K562 (cell line): ENCODE results near the gene DCLK1. TPM values are rescaled to one million over a fixed set of nuclear protein-coding genes. Genes with fewer than 3 reads are reported as not detected.

ENCODE experiments used
- ATAC-seq: fragments of 200-7000 bp; cut with Tn5 transposase; 3 replicates; pipeline ENCODE4 v1.9.1; 2020; ENCODE audit warnings: moderate library complexity
- BruUV-seq: library from RNA; stranded (reverse); fragments of 400-500 nt; replicated peaks from 2 replicates; lab custom pipeline; 2021; lab: Mats Ljungman, UMichigan
- CTCF ChIA-PET: fragments of 300-600 bp; formaldehyde crosslinking; extraction: SDS; loops from one replicate; lab custom pipeline; 2021; ENCODE audit warnings: low intra/inter-chr PET ratio; lab: Yijun Ruan, JAX
- POLR2A ChIA-PET: fragments of 300-600, 350-650 bp; sonication (Branson Sonifier 250); formaldehyde crosslinking; extraction: SDS; loops from one replicate; lab custom pipeline; 2021; ENCODE audit warnings: antibody characterized with exemption, inconsistent platforms; lab: Yijun Ruan, JAX
- DNase-seq, 4 experiments: peaks; one replicate each; pipeline versions ENCODE4 v3.0.0 to v3.0.0-alpha.2; 2011 to 2018; ENCODE audit warnings: low spot score in 3 of 4, mixed read lengths in 3 of 4; ENCODE audit errors: extremely low read depth in 1 of 4
- FAIRE-seq: peaks from 2 replicates; lab custom pipeline; 2011; peaks lifted over from hg19 to GRCh38; lab: Jason Lieb, UNC
- H2AFZ ChIP-seq: 2 replicates; pipeline ENCODE4 v1.6.0; 2011; ENCODE audit warnings: low read depth, low read length, control low read depth, inconsistent platforms
- H3K27ac ChIP-seq: fragments of 200-600 bp; 3 replicates; pipeline ENCODE4 v1.8.0; 2011; ENCODE audit warnings: low read depth, mild to moderate bottlenecking, control low read depth, inconsistent platforms, low read length, moderate library complexity, mixed read lengths; ENCODE audit errors: extremely low read depth
- H3K27me3 ChIP-seq, 2 experiments: fragments of 300-600 bp in 1 of 2; 2 replicates in 1 of 2; 3 replicates in 1 of 2; pipeline versions ENCODE4 v1.6.0 to v1.8.0; 2011; ENCODE audit warnings: inconsistent platforms in 2 of 2, low read length in 2 of 2, mild to moderate bottlenecking in 1 of 2, mixed read lengths in 1 of 2, moderate library complexity in 1 of 2; ENCODE audit not compliant: control insufficient read depth in 2 of 2, insufficient read depth in 2 of 2
- H3K36me3 ChIP-seq: fragments of 300-600 bp; 3 replicates; pipeline ENCODE4 v1.8.0; 2011; ENCODE audit warnings: mild to moderate bottlenecking, low read length, inconsistent platforms; ENCODE audit not compliant: control insufficient read depth, insufficient read depth
- H3K4me1 ChIP-seq, 2 experiments: fragments of 200-600 bp in 1 of 2; replicated peaks in 1 of 2; 2 replicates in 1 of 2; 3 replicates in 1 of 2; pipeline versions ENCODE4 v1.5.1 to v1.8.0; 2011; ENCODE audit warnings: inconsistent platforms in 2 of 2, low read length in 2 of 2, mild to moderate bottlenecking in 1 of 2, mixed read lengths in 1 of 2, moderate library complexity in 1 of 2; ENCODE audit not compliant: control insufficient read depth in 2 of 2, insufficient read depth in 2 of 2
- H3K4me2 ChIP-seq: 2 replicates; pipeline ENCODE4 v1.6.1; 2011; ENCODE audit warnings: low read length, control low read depth, inconsistent platforms, mixed read lengths; ENCODE audit not compliant: insufficient read depth
- H3K4me3 ChIP-seq: fragments of 200-600 bp; sonication (generic), shearing (Covaris generic); 2 replicates; pipeline ENCODE4 v1.5.1; 2016; ENCODE audit warnings: control low read depth, inconsistent platforms
- H3K79me2 ChIP-seq: fragments of 200-600 bp; 3 replicates; pipeline ENCODE4 v1.8.0; 2011; ENCODE audit warnings: low read length, inconsistent platforms; ENCODE audit not compliant: control insufficient read depth, insufficient read depth
- H3K9ac ChIP-seq, 2 experiments: 2 replicates each; pipeline versions ENCODE4 v1.6.0 to v1.6.1; 2011; ENCODE audit warnings: low read depth in 2 of 2, low read length in 2 of 2, control low read depth in 1 of 2, inconsistent platforms in 1 of 2, mild to moderate bottlenecking in 1 of 2, mixed read lengths in 1 of 2; ENCODE audit not compliant: insufficient read depth in 1 of 2
- H3K9me1 ChIP-seq: one replicate; pipeline ENCODE4 v1.6.0; 2011; ENCODE audit warnings: inconsistent platforms, mild to moderate bottlenecking, low read length, moderate library complexity; ENCODE audit not compliant: control insufficient read depth, insufficient read depth
- H3K9me3 ChIP-seq: replicated peaks from 2 replicates; pipeline ENCODE4 v1.5.1; 2011; ENCODE audit warnings: low read depth, low read length, inconsistent platforms; ENCODE audit not compliant: control insufficient read depth, insufficient read depth
- H4K20me1 ChIP-seq: replicated peaks from 2 replicates; pipeline ENCODE4 v1.6.1; 2011; ENCODE audit warnings: low read length, inconsistent platforms, mixed read lengths; ENCODE audit not compliant: control insufficient read depth, insufficient read depth
- CBX8 ChIP-seq: fragments of 200-600 bp; sonication (generic); IDR thresholded peaks from 2 replicates; pipeline ENCODE4 v1.6.1; 2012; ENCODE audit warnings: borderline replicate concordance, mixed run types, low read depth, mild to moderate bottlenecking, moderate library complexity, mixed read lengths, low read length, control low read depth, inconsistent platforms; ENCODE audit not compliant: poor library complexity, severe bottlenecking; ENCODE audit errors: extremely low read depth
- EHMT2 ChIP-seq: fragments of 450-650 bp; IDR thresholded peaks from 2 replicates; pipeline ENCODE4 v1.6.1; 2018; ENCODE audit warnings: antibody characterized with exemption
- MTA1 ChIP-seq: fragments of 450-650 bp; IDR thresholded peaks from 2 replicates; pipeline ENCODE4 v1.6.1; 2017; ENCODE audit warnings: borderline replicate concordance
- RUNX1 ChIP-seq: sonication (generic); IDR thresholded peaks from 2 replicates; pipeline ENCODE4 v1.6.1; 2016; ENCODE audit warnings: antibody characterized with exemption, low read depth
- SETDB1 ChIP-seq: IDR thresholded peaks from one replicate; pipeline ENCODE4 v1.6.1; 2012; ENCODE audit warnings: low read length, control low read depth, inconsistent platforms
- WGBS: fragments of 100-300 bp; shearing (Covaris generic); methylation state at CpG from one replicate; pipeline ENCODE4 v1.1.6; 2016; ENCODE audit warnings: low coverage, mixed read lengths; ENCODE audit not compliant: insufficient coverage; ENCODE audit errors: missing lambda C conversion rate; 5-methylcytosine and 5-hydroxymethylcytosine counted together
- in situ Hi-C: fragments of 300-500 bp; cut with MboI; formaldehyde crosslinking; loops from 4 replicates; pipeline ENCODE4 v1.15.0; 2018; ENCODE audit warnings: inconsistent platforms, mixed read lengths
- intact Hi-C: fragments of 100-400 bp; cut with micrococcal nuclease; formaldehyde crosslinking; loops from 2 replicates; pipeline ENCODE4 v1.14.2; 2022
- polyA plus RNA-seq, 8 experiments: library from polyadenylated mRNA; depleted of rRNA in 4 of 8; stranded (reverse) in 5 of 8; unstranded in 3 of 8; fragments of >200 nt; fragmentation: Nextera tagmentation in 2 of 8; fragmentation: Illumina TruSeq in 1 of 8; extraction: Ambion mirVana in 2 of 8; extraction: Trizol in 1 of 8; gene quantifications; 2 replicates each; pipeline versions ENCODE4 v1.2.1 to v1.2.3, GENCODE V29; 2011 to 2014; ENCODE audit warnings: inconsistent platforms in 1 of 8, missing spikeins in 1 of 8
- total RNA-seq, 7 experiments: library from RNA; depleted of rRNA in 6 of 7; stranded (reverse); fragments of >200 nt in 6 of 7; fragmentation: Illumina TruSeq in 2 of 7; extraction: Trizol in 2 of 7; gene quantifications; 2 replicates each; pipeline versions ENCODE4 v1.2.1 to v1.2.3, GENCODE V29; 2011 to 2021; ENCODE audit warnings: low replicate concordance in 1 of 7
- TF ChIP-seq, protein P1 (sequence below): fragments of 250-450 bp; sonication (Bioruptor Pico); IDR thresholded peaks from 2 replicates; pipeline ENCODE4 v1.6.1; 2021; ENCODE audit warnings: mild to moderate bottlenecking
- TF ChIP-seq, protein P2 (sequence below): sonication (generic); formaldehyde crosslinking; IDR thresholded peaks from 2 replicates; pipeline ENCODE4 v1.8.0; 2022; ENCODE audit warnings: mild to moderate bottlenecking, missing genetic modification reagents, borderline replicate concordance
- TF ChIP-seq, protein P3 (sequence below): fragments of 250-450 bp; sonication (Bioruptor Pico); IDR thresholded peaks from 2 replicates; pipeline ENCODE4 v1.9.0; 2021; ENCODE audit warnings: mild to moderate bottlenecking, inconsistent platforms

DCLK1 gene
- total and polyA plus RNA-seq, 9 of the 15 experiments (the other 6 are each of a cell fraction or from before 2014, with no cell fraction given), result 0.07 TPM; not detected in 8

DNA sequence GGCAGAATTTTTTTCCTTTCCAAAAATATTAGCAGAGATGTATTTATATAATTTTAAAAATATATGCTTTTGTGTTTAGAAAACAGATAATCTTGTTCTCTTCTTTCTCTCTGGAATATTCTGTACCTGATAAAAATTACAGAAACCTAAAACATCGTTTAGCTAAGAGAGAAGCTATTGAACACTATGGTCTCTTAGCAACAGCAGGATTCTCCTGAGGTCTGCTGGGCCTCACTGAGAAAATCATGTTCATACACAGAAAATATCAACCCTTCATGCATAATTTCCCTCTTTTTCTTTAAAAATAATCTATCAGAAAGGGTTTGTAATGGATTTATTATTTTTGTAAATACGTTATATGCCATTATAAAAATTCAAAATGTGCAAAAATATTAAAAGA, 242.2 kb downstream of the DCLK1 start:
- Histone ChIP-seq H3K36me3 (no peaks in the 10 kb centered on the region), H3K9me3 (no peaks in the 10 kb centered on the region), H3K79me2 (no peaks in the 10 kb centered on the region), H3K9me1 (no peaks in the 10 kb centered on the region), H3K4me2 (no peak overlapping the region), H3K4me3 (no peak overlapping the region), H3K4me1 (no peaks in the 10 kb centered on the region), H3K27ac (no peak overlapping the region), H3K27me3 (no peaks in the 10 kb centered on the region), H2AFZ (no peak overlapping the region), H3K9ac (no peak overlapping the region), H4K20me1 (no peaks in the 10 kb centered on the region)
- TF ChIP-seq, protein P1, sequence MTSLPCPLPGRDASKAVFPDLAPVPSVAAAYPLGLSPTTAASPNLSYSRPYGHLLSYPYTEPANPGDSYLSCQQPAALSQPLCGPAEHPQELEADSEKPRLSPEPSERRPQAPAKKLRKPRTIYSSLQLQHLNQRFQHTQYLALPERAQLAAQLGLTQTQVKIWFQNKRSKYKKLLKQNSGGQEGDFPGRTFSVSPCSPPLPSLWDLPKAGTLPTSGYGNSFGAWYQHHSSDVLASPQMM (CRISPR knock-in tag), result no peak
- no peak for TF ChIP-seq MTA1
- TF ChIP-seq, protein P2, sequence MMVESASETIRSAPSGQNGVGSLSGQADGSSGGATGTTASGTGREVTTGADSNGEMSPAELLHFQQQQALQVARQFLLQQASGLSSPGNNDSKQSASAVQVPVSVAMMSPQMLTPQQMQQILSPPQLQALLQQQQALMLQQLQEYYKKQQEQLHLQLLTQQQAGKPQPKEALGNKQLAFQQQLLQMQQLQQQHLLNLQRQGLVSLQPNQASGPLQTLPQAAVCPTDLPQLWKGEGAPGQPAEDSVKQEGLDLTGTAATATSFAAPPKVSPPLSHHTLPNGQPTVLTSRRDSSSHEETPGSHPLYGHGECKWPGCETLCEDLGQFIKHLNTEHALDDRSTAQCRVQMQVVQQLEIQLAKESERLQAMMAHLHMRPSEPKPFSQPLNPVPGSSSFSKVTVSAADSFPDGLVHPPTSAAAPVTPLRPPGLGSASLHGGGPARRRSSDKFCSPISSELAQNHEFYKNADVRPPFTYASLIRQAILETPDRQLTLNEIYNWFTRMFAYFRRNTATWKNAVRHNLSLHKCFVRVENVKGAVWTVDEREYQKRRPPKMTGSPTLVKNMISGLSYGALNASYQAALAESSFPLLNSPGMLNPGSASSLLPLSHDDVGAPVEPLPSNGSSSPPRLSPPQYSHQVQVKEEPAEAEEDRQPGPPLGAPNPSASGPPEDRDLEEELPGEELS, result no peak
- TF ChIP-seq EHMT2, result no peak
- TF ChIP-seq, protein P3, sequence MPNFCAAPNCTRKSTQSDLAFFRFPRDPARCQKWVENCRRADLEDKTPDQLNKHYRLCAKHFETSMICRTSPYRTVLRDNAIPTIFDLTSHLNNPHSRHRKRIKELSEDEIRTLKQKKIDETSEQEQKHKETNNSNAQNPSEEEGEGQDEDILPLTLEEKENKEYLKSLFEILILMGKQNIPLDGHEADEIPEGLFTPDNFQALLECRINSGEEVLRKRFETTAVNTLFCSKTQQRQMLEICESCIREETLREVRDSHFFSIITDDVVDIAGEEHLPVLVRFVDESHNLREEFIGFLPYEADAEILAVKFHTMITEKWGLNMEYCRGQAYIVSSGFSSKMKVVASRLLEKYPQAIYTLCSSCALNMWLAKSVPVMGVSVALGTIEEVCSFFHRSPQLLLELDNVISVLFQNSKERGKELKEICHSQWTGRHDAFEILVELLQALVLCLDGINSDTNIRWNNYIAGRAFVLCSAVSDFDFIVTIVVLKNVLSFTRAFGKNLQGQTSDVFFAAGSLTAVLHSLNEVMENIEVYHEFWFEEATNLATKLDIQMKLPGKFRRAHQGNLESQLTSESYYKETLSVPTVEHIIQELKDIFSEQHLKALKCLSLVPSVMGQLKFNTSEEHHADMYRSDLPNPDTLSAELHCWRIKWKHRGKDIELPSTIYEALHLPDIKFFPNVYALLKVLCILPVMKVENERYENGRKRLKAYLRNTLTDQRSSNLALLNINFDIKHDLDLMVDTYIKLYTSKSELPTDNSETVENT, result no peak
- no peak for TF ChIP-seq CBX8
- TF ChIP-seq RUNX1, result no peak
- TF ChIP-seq SETDB1, result no peak
- FAIRE-seq, result no peak
- no peak for ATAC-seq
- CTCF ChIA-PET, result no interaction called here
- BruUV-seq, result no TSS peak
- WGBS, result 0% methylated on average over 1 of the region's 2 CpGs
- no peak for DNase-seq
- in situ Hi-C loops, result no loop called here
- POLR2A ChIA-PET, result interaction anchor here (0.8 kb wide), 1 partner anchor 1925 kb away, joined by 3 read pairs; no protein-coding TSS in a partner anchor
- intact Hi-C loops, result no loop called here
